GM18508 (cell line): ENCODE data around the gene NCOA3.

ENCODE experiments used
- ATAC-seq: cut with Tn5 transposase; IDR thresholded peaks from one replicate; pipeline ENCODE4 v1.9.1; 2021; ENCODE audit warnings: moderate number of reproducible peaks; ENCODE audit not compliant: insufficient read depth, unreplicated experiment

Gene NCOA3

DNA sequence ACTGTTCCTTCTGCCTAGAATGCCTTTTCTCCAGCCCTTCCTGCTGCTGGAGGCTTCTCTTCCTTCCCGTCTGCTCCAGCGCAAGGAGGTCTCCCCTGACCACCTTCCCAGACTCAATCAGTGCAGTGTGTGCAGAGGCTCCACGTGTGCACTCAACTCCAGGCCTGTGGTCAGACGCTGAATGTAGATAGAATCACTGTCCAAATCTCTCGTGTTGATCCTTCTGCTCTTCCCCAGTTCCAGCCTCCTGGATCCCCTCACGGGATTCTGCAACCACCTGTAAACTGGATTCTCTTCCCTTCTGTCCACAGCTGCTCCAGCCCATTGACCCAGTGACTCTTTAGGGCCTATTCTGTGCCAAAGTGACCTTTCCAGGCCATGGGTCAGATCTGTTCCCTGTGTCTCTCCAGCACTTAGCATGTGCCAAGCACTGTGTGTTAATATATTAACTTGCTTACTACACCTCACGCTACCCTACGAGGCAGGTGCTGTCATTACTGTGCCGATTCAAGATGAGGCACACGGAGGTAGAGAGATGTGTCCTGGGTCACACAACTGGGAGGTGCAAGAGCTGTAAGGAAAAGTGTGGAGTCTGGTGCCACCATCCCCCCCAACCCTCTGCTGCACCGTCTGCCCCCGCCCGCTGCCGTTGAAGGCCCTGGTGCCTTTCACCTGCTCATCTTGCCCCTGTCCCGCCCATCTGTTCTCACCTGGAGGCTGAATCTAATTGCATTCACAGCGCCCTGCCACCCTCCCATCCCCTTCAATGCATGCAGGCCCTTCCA is 171.4 kb downstream of the NCOA3 start:
- ATAC-seq, result no peak

DNA sequence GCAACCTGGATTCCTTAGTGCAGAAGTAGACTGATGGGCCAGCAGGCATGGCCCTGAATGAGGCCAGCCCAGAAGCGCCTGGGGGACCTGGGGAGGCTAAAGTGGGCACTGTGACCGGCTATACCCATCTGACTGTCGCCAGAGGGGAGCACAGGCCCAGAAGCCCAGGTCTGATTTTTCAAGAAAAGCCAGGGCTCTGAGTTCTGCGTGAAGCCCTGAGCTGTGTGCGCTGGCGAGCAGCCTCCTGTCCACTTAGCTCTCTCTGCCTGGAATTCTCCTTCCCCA is 171.9 kb downstream of the NCOA3 start:
- ATAC-seq, result no peak

DNA sequence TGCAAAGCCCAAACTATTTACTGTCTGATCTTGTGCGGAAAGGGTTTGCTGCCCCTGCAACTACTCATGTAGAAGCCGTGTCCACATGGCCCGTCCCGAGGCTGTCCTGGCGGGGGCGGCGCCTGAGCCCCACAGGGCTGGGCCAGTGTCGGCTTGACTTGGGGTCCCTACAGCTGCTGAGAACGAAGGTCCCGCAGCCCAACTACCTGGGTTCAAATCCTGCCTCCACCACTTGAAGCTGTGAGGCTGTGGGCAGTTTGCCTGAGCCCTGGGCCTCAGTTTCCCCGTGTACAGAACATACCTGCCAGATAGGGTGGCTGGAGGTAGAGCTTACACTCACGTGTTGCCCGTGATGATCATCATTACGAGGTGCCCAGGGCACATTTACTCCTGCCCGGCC is 172.5 kb downstream of the NCOA3 start:
- ATAC-seq, result no peak

DNA sequence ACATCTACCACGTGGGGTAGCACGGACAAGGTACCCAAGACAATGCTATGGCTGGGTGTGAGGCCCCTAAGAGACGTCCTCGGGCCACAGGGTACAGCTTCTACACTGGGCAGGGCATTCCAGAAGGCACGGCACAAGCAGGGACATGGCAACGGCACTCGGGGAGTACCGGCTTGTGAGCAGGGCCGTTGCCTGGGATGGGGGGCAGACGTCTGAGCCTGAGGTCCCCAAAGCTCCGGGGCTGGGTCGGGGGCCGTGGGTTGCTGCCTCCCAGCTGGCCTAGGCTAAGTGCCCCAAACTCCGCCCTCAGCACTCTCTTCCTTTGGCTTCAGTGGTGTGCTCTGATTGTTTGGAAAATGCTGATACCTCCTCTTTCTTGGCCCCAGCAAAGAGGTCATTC is 173.0 kb downstream of the NCOA3 start:
- no peak for ATAC-seq

DNA sequence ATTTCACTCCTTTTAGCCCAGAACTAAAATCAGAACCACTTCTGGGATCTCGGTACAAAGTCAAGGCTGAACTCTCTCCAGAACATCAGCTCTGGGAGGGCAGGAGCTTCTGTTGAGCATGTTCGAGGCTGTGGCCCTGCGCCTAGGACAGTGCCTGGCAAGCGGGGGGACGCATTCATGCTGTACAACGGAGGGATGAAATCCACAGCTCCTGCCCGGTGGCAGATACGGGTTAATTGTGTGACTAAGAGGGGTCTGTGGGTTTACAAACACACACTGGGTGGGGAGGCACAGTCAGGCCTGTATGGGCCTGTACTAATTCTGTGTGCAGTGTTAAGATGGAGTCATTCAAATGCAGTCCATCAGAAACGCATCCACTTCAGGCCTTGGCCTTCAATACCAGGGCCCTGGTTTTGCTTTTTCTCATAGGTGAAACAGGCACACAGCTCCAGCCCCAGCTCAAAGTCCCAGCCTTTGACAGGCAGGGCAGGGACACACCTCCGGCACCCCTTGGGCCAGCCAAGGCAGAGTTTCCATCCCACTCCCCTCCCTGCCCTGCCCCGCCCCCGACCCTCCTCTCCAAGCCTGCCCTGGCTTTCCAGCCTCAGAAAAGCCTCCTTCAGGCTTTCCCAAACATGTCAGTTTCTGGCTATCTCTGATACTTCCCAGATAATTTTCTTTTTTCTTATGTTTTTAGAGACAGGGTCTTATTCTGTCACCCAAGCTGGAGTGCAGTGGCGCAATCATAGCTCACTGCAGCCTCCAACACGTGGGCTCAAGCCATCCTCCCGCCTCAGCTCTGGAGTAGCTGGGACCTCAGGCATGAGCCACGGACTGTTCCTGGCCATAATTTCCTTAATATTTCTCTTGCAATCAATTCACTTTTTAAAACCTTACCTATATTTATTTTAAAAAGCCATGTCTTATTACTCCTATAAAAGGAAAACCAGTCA is 173.8 kb downstream of the NCOA3 start:
- ATAC-seq, result no peak

DNA sequence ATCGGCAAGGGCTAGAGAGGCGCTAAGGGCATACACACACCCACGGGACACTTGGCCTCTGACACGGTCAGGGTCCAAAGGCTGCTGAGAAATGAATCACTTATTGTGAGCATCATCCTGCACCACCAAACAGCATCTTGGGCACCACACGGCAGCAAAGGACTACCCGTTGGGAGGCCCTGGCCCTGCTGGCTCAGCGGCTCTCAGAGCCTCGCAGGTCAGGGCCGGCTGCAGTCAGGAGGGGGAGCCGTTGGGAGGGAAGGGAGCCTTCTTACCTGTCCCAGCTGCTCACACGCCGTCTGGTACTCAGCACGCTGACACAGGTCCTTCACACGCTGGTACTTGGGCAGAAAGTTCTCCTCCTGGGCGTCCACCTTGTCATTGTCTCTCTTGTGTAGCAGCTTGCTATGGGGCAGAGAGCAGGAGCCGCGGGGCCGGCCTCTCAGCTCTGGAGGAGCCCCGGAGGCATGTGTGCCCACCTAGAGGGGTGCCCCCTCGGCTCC is 174.6 kb downstream of the NCOA3 start:
- no peak for ATAC-seq

DNA sequence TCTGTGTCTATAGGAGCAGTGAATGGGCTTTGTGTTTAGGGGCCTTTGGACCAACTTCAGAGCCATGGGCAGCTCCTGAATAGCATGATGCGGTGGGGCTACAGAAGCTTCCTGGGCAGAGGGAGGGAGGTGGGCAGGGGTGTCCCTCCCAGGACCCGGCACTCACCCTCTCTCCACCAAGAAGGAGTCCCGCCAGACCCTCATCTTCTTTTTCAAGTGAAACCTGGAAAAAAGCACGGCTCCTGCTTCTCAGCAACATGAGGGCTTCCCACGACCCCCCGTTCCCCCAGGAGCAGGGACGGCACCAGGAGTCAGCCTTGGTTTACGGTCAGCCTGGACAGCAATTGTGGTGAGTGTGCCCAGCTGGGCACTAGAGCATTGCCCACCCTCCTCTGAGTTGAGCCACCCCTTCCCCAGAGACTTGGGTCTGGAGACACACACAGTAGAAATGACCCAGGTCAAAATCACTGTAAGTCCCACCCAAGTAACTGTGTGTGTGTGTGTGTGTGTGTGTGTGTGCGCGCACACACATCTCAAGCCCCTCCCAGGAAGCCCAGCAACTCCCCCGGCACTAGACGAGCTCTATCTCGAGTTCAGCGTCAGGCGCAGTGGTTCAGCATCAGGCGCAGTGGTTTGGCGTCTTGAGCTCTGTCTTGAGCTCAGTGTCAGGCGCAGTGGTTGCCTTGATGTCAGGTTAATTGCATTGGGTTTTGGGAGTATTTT is 175.4 kb downstream of the NCOA3 start:
- ATAC-seq, result no peak

DNA sequence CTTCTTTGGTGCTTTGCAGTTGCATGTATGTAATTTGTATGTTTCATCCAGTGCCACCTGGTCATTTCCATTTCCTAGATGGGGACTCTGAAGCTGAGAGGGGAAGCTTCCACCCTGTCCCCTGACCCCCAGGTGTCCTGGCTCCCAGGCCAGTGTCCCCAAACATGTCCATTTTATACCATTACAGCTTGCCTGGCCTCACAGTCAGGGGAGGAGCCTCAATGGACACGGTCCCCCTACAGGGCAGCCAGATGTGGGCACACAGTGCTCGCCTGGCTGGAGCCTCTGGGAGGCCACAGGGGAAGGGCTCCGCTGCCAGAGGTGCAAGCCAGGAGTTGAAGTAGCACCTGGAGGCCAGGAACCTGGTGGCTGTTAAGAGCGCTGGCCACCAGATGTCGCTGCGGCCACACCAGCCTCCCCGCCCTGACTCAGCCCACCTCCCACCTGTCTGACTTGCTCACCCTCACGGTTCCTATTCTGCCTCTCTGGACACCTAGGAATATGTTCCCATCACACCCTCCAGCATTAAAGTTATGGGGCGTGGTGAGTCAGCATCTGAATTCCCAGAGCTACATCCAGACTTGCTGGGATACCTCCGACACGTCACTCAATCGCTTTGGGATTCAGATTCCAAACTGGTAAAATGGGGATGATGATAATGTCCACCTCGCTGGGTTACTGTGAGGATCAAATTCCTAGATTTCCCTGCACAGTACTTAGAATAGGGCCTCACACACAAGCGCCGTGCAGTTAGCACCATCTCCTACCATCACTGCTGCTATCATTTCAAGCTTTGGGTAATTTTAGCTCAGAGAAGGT is 176.2 kb downstream of the NCOA3 start:
- no peak for ATAC-seq

DNA sequence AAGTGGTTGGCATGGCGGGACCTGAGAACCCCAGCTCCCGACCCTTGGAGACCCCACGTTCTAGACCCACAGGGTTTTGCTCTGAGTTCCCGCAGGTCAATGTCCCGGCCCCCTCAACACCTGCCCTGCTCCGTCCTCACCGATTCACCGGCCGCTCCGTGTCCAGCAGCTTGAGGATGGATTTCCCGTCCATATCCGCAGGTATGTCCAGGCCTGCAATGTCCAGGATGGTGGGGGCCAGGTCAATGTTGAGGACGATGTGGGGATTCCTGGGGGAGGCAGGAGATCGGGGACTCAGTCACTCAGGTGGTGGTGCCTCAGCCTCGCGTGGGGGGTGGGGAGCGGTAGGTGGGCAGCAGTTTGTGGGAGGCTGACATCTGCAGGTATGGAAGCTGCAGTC is 176.8 kb downstream of the NCOA3 start:
- no peak for ATAC-seq

DNA sequence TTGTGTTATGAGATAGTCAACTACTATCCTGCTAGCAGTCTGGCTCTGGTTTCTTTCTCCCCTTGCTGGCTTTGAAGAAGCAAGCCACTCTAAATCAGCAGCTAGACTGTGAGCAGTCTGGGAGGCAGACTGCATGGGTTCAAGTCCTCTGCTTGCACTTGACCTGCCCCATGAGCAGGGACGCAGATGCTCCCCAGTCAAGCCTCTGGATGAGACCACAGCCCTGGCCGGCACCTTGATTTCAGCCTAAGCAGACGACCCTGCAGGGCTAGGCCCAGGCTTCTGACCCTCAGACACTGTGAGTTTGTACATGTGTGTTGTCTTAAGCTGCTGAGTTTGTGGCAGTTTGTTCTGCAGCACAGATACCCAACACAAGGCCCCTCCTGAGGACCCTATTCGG is 177.8 kb downstream of the NCOA3 start:
- no peak for ATAC-seq

DNA sequence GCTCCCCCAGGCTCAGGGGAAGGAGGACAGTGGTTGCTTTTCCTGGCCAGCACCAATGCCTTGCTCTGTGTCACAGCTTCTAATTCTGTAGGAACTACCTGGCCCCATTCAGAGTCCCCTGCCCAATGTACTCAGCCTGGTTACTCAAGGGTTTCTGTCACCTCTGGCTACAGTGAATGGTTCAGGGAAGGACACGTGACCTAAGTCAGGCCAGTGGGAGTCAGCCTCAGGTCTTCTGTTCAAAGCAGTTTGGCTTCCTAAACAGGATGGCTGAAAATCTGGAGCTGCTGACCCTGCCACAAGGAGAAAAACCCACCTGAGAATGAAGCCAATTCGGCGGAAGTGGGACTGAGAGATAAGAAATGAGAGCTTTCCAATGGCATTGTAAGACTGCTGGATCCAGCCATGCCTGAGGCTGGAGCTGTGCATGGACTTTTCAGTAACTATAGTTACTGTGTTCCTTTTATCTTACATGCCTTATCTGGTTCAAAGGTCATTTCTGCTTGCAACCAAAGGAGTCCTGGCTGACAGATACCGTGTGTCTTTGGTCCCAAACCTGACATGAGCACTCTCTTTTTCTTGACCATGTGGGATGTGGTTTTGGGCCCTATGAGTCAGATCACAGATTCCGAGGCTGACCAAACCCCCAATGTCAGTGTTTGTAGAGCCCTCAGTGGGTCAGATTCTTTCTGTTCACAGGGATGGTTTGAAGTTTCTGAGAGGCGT is 179.3 kb downstream of the NCOA3 start:
- ATAC-seq, result no peak

DNA sequence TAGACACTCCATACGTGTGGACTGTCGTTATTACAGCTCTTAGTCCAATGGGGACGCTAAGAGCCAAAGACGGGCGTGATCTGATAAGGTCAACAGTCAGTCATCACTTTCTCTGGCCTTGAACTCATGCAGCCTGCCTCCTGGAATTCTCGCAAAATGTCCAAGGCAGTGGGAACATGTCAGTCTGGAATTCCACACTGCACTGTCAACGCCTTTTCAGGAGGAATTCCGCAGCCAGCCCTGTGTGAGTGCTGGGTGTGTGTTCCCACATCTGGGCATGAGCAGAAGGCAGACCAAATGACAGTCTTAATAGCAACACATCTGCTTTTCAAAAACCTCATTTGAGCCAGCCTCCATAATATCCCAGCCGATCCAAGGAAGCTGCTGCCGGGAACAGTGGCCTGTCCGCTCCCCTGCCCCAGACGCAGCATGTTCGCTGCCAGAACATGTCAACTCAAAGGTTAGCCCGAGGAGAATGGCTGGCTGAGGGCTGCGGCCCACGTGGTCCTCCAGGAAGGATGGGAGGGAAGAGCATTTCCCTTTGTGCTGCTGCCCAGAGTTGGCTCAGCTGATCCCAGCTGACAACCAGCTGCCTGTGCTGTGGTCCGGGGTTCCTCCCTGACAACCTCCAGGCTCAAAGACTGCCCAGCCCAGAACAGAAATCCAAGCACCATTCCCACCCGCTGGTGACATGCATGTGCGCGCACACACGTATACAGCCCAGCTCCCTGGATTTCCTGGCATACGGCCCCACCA is 180.5 kb downstream of the NCOA3 start:
- ATAC-seq, result no peak

DNA sequence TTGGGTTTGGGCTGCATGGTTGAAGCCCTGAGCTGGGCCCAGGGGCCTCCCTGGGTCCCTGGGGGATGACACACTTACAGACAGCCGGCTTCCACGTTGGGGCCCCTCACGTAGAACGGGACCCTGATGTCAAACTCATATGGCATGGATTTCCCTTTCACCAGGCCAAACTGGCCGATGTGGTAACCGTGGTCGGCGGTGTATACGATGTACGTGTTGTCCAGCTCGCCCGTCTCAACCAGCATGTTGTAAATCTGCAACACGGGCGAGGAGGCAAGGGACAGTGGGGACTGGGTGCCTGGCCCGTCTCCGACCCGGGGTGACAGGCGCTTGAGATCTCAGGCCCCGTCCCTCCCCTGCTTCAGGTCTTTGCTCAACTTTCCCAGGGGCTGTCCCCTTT is 181.2 kb downstream of the NCOA3 start:
- no peak for ATAC-seq

DNA sequence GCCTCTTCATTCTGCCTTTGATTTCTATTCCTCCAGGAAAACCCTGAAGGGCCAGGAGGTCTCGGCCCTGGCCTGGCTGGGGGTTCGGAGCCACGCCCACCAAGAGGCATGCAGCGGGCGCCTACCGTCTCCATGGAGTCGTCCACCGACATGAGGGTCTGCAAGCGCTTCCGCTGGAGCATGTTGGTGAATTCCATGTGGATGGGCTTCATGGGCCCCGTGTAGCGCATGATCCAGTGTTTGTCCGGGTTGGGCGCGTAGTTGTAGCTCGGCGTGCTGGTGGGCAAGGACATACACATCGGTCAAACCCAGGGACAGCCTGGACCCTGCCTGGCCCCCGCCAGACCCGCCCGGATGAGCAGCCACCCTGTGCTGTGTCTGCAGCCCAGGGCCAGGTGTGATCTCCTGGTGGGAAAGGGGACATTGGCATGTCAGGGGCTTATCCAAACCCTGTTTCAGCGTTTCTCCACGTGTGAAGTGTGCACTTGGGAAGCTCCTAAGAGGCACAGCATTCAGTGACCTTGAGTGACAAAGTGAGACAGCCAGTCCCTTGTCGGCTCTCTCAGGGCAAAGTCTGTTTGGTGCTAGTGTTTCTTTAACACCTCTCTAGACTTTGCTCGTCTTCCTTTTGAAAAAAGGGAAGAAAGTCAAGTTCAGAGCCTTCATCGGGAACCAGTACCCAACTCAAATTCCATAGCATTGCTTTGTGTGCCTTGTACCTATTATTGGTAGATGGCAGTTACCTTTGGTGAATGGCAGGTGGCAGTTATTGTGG is 182.8 kb downstream of the NCOA3 start:
- no peak for ATAC-seq

DNA sequence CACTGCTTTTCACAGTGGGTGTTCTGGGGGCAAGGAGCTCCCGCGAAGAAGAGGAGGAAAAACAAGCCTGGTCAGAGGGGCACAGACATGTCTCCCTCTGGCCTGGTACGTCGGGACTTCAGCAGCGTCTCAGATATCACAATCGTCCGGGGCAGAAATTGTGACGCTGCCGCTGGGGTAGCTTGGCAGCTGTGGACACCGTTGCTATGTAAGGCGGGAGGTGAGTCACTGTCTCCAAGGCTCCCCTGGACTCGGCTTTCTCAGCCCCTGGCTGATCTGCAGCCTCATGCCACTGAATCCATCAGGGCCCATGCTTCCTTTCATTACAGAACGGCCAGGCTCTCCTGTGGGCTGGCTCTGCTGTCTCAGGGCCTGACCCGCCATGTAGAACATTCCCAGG is 184.9 kb downstream of the NCOA3 start:
- no peak for ATAC-seq

DNA sequence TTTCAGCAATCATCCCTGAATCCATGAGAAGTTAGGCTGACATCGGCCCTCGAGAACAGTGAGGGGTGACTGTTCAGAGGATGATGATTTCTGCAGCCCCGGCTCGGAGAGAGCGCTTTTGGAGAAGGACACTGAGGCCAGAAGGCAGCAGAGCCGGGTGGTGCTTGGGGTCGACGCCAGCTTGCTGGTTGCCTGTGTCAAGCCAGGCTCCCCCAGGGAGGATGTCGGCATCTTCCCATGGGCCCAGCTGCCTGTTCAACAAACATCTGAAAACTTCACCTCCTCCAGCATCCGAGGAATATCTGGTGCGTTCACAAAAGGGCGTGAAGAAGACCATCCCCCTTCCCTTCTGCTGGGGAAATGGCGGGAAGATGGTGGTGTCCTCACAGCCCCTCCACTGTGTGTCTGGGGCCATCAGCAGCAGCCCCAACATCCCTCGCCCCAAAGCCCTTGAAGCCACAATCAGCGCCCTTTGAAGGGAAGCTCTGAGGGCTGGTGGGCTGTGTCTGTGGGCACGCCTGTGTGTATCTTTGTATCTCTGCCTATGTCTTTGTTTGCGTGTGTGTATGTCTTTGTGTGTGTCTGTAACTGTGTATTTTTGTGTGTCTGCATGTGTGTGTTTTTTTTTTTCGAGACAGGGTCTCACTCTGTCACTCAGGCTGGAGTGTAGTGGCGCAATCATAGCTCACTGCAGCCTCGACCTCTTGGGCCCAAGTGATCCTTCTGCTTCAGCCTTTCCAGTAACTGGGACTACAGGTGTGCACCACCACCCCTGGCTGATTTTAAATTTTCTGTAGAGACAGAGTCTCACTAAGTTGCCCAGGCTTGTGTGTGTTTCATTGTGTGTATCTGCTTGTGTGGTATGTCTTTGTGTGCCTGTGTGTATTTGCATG is 185.7 kb downstream of the NCOA3 start:
- ATAC-seq, result no peak
